GM12874 (cell line): ENCODE results near the gene CLPX.

Experiments used
- CTCF ChIP-seq: IDR thresholded peaks from 2 replicates; pipeline ENCODE4 v1.5.1; 2011; ENCODE audit warnings: low read depth, mild to moderate bottlenecking, control low read depth, low read length, moderate library complexity; ENCODE audit not compliant: insufficient read depth

The CLPX gene

GRCh38 chr15:65211482-65211982 lies 26.4 kb upstream of the CLPX start:
- no peak for TF ChIP-seq CTCF

GRCh38 chr15:65210770-65211481 lies 25.8 kb upstream of the CLPX start, which contains the start of gene CILP:
Gene CILP, minus strand, starts transcription at chr15:65211473. Its CDS starts 1,718 bp downstream, at chr15:65209755.
- TF ChIP-seq CTCF = no peak

- no peak for TF ChIP-seq CTCF
Observed at GRCh38 chr15:65209701-65210643, 24.8 kb upstream of the CLPX start.

- no peak for TF ChIP-seq CTCF
Observed at GRCh38 chr15:65208647-65209046, 23.5 kb upstream of the CLPX start.

- TF ChIP-seq CTCF = no peak
Observed at GRCh38 chr15:65207280-65207840, 22.2 kb upstream of the CLPX start.

GRCh38 chr15:65206750-65207149 lies 21.6 kb upstream of the CLPX start:
- no peak for TF ChIP-seq CTCF
